ENCODE results near the gene CYP3A4.
"Not testable (repeated sequence)": the region's sequence is repeated elsewhere in the genome, so short reads cannot be mapped to it uniquely, and the experiment has no call there.

DNA sequence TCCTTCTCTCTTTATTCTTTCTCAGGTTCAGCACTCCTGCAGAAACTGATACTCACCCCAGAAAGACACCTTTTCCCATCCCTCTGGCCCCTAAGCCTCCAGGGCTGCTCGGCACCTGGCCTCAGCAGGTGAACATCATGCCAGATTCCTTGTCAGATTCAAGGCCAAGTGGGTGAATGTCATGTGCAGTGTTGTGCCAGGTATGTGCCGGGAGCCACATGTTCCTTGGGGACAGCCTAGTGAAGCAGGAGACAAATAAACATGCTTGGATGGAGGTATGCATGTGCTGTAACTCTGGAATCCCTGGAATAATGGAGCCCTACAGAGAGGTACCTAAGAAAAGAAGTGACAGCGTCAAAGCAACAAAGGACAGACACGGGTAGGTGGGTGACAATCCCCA lies 47.3 kb downstream of the CYP3A4 start:
- TF ChIP-seq POLR2AphosphoS5 (IDR thresholded peaks at IDR 0.05): not testable (repeated sequence)
- TF ChIP-seq, protein P1, sequence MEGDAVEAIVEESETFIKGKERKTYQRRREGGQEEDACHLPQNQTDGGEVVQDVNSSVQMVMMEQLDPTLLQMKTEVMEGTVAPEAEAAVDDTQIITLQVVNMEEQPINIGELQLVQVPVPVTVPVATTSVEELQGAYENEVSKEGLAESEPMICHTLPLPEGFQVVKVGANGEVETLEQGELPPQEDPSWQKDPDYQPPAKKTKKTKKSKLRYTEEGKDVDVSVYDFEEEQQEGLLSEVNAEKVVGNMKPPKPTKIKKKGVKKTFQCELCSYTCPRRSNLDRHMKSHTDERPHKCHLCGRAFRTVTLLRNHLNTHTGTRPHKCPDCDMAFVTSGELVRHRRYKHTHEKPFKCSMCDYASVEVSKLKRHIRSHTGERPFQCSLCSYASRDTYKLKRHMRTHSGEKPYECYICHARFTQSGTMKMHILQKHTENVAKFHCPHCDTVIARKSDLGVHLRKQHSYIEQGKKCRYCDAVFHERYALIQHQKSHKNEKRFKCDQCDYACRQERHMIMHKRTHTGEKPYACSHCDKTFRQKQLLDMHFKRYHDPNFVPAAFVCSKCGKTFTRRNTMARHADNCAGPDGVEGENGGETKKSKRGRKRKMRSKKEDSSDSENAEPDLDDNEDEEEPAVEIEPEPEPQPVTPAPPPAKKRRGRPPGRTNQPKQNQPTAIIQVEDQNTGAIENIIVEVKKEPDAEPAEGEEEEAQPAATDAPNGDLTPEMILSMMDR (IDR thresholded peaks at IDR 0.05): not testable (repeated sequence)

Data from transverse colon (tissue), 4 donors.